MV-4-11 (cell line): Measurements from ENCODE around the gene ACKR1.

ENCODE experiments used
- DNase-seq: peaks from one replicate; lab custom pipeline; 2025; lab: John Stamatoyannopoulos, UW

The ACKR1 gene

GRCh38 chr1:159204161-159205141, at the start of gene ACKR1:
Gene ACKR1, plus strand, starts transcription at chr1:159204875. Its CDS starts 85 bp downstream, at chr1:159204960.
- DNase-seq: no peak

GRCh38 chr1:159161001-159161718, 43.5 kb upstream of the ACKR1 start:
- peak; percentile 62 for DNase-seq

- DNase-seq: no peak
These were observed 43.0 kb upstream of the ACKR1 start for GRCh38 chr1:159161719-159162026.

GRCh38 chr1:159162516-159163265, 42.0 kb upstream of the ACKR1 start:
- peak; percentile 54 for DNase-seq

- DNase-seq: no peak
These were observed 41.0 kb upstream of the ACKR1 start for GRCh38 chr1:159163614-159164228.

- no peak for DNase-seq
These were observed 36.6 kb upstream of the ACKR1 start for GRCh38 chr1:159168043-159168442.

GRCh38 chr1:159170639-159171038, 34.0 kb upstream of the ACKR1 start:
- no peak for DNase-seq

- no peak for DNase-seq
These were observed 33.4 kb upstream of the ACKR1 start, which contains the start of gene CADM3 for GRCh38 chr1:159171254-159171687. Gene CADM3, plus strand, starts transcription at chr1:159171615. Its CDS starts 151 bp downstream, at chr1:159171766.

GRCh38 chr1:159171688-159172501, 32.8 kb upstream of the ACKR1 start:
- DNase-seq: no peak

- no peak for DNase-seq
These were observed 31.9 kb upstream of the ACKR1 start for GRCh38 chr1:159172614-159173291.

GRCh38 chr1:159173320-159173719, 31.4 kb upstream of the ACKR1 start:
- DNase-seq: no peak

- DNase-seq: no peak
These were observed 29.1 kb upstream of the ACKR1 start for GRCh38 chr1:159175571-159175970.

- peak; percentile 58 for DNase-seq
These were observed 27.3 kb upstream of the ACKR1 start for GRCh38 chr1:159177272-159177907.

- no peak for DNase-seq
These were observed 24.8 kb upstream of the ACKR1 start for GRCh38 chr1:159179906-159180305.

GRCh38 chr1:159180516-159180915, 24.2 kb upstream of the ACKR1 start:
- no peak for DNase-seq

GRCh38 chr1:159181328-159182024, 23.2 kb upstream of the ACKR1 start:
- DNase-seq: no peak

GRCh38 chr1:159184201-159184600, 20.5 kb upstream of the ACKR1 start:
- no peak for DNase-seq

GRCh38 chr1:159185121-159185520, 19.6 kb upstream of the ACKR1 start:
- DNase-seq: no peak

GRCh38 chr1:159187033-159187432, 17.6 kb upstream of the ACKR1 start:
- DNase-seq: no peak
